Stimulated activated CD8-positive, alpha-beta memory T cell treated with anti-CD3 and anti-CD28 coated beads, Interleukin-15, amount 100 ng/mL, for 4 hours (primary cell): ENCODE measurements around the gene CSNK2A3.

Experiments
- DNase-seq, 2 donors: peaks; one replicate each; pipeline ENCODE4 v3.0.0-alpha.2; 2020; ENCODE audit warnings: low read depth in 2 of 2

The CSNK2A3 gene

GRCh38 chr11:11335043-11335442 lies 18.0 kb downstream of the CSNK2A3 start:
- no peak for DNase-seq

DNA sequence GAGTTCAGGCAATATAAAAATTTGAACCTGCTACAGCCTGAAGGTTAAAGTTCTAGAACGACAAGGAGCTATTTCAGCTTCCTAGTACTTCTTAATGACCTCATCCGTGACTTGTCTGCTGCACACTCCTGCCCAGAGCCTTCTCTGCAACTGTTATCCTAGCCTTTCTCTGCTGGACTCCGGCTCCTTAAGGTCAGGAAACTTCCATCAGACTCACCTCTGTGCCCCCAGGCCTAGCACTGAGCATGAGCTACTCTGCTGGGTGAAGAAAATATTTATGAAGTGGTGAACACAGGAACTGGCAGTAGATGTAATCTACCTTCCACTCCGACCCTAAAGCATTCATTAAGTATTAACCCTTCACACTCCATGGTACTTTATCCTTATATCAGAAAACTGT lies 18.4 kb downstream of the CSNK2A3 start:
- DNase-seq: no peak

GRCh38 chr11:11332141-11332710 lies 20.8 kb downstream of the CSNK2A3 start:
- no peak for DNase-seq

DNA sequence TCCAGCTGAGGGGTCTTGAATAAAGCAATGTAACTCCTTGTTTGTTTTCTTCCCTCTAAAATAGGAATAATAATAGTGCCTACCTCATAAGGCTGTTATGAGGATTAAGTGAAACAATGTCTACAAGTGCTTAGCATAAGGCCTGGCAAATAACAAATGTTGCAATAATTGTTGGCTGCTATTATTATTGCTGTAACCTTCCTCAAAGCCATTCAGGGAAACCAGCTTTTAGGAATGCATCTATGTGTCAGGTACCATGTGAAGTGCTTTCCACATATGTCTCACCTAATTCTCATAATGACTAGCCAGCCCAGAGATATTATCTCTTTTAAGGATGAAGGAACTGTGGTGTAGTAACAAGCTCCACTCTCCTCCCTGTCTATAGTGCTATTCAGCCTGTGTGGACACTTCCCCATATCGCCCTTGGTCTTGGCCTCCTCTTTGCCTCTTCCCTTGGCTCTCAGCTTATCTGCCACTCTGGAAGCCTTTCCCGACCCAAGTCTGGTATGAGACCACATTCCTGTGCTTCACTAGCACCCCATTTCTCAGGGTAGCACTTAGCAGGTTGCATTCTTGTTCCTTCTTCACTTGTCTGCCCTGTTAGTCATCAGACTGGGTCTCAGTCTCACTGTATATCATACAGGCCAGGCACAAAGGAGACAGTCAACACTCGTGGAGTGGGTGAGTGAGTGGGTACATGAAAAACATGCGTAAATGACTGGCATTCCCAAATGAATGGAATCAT lies 23.8 kb downstream of the CSNK2A3 start:
- no peak for DNase-seq

DNA sequence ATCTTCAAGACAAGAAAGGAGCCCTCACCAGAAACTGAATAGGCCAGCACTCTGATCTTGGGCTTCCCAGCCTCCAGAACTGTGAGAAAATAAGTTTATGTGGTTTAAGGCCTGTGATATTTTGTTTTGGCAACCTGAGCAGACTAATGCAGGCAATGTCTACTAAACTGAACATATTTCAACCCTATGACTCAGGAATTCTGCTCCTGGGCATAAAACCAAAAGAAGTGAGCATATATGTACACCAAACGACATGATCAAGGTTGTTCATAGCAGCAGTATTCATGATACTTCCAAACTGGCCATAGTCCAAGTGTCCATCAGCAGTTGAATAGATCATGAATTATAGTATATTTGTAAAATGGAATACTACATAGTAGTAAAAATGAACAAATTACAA lies 29.0 kb downstream of the CSNK2A3 start:
- DNase-seq: no peak

DNA sequence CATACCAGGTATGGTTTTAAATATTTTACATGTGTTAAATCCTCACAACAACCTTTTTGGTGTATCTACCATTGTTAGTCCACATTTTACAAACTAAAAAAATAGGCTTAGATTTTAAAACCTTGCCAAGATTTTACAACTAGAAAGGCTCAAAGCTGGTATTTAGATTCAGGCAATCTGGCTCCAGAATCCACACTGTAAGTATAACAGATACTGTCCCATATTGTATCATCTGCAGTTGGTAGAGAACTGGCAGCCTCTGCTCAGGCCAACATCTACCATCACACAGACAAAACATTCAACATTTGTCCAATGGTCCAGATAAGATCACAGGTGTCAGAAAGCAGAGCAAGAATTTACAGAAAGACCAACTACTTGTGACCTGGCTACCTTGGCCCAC lies 30.9 kb downstream of the CSNK2A3 start:
- DNase-seq: no peak

GRCh38 chr11:11320825-11321224 lies 32.2 kb downstream of the CSNK2A3 start:
- DNase-seq: no peak

GRCh38 chr11:11318961-11319360 lies 34.1 kb downstream of the CSNK2A3 start:
- DNase-seq: no peak

- no peak for DNase-seq
These were observed 34.6 kb downstream of the CSNK2A3 start for GRCh38 chr11:11318461-11318860.

- DNase-seq: no peak
These were observed 36.3 kb downstream of the CSNK2A3 start for GRCh38 chr11:11316651-11317230.

- DNase-seq: no peak
These were observed 39.0 kb downstream of the CSNK2A3 start for GRCh38 chr11:11313902-11314692.

- no peak for DNase-seq
These were observed 39.6 kb downstream of the CSNK2A3 start for GRCh38 chr11:11313426-11313825.

GRCh38 chr11:11312738-11313137 lies 40.3 kb downstream of the CSNK2A3 start:
- no peak for DNase-seq

GRCh38 chr11:11311169-11311568 lies 41.9 kb downstream of the CSNK2A3 start:
- no peak for DNase-seq

DNA sequence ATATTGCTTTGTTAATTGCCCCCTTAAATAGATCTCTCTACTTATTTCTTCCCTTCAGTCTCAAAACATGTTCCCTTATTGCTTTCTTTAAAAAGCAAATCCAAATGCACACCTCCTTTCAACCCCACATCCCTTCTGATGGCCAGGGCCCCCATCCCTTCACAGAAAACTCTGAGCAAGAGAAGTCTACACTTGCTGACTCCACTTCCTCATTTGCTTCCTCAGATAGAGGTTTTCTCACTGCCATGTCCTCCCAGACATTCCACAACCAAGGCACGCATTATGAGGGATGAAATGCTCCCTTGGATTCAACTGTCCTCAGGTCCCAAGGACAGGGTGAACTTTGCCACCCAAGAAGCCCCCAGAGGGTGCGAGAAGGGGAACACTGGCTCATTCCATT lies 43.1 kb downstream of the CSNK2A3 start:
- no peak for DNase-seq

DNA sequence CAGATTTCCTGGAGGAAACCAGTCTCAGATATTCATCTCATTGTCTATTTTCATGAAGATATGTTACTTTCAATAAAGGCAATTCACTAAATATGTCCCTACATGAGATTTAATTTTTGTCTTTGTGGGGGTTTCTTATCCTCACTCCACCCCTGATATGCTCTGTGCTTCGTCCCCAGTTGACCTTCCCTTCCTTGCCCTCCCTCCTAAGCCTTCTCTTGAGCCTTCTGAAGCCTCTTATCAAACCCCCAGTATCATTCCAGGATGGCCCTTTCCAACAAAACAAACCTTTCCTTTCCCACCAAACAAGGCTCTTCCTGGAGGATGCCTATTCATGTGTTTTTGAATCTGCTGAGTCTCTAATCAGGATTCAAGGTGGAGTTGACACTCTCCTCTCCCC lies 44.8 kb downstream of the CSNK2A3 start:
- no peak for DNase-seq

GRCh38 chr11:11306855-11307254 lies 46.2 kb downstream of the CSNK2A3 start:
- DNase-seq: no peak

DNA sequence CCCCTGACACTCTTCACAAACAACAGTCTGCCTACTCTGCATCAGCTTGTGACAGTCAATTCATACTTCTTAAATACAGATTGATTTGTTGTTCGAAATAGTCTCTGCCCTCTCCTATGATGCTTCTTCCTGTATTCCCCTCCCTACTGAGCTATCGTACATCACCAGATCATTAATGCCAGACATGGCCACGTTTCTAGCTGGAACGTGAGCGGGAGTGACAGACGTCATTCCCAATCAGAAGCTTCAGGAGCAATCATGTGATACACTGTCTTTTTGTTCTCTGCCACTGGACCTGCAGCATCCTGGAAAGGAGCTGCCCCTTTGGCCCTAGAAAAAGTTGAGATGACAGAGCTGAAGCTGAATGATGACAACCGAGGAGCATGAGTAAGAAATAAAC lies 48.5 kb downstream of the CSNK2A3 start:
- DNase-seq: no peak

- no peak for DNase-seq
These were observed 50.5 kb downstream of the CSNK2A3 start for GRCh38 chr11:11302565-11302964.
